Globus pallidus (tissue), 1 donor: ENCODE measurements around the gene RABL6.
"Not testable (repeated sequence)": the region's sequence is repeated elsewhere in the genome, so short reads cannot be mapped to it uniquely, and the experiment has no call there.

Source experiments
- DNase-seq: peaks from one replicate; pipeline ENCODE4 v3.0.0-alpha.2; 2015; ENCODE audit warnings: low spot score

The RABL6 gene

GRCh38 chr9:136882109-136882946 is 74.6 kb downstream of the RABL6 start:
- no peak for DNase-seq

- DNase-seq = not testable (repeated sequence)
Observed at GRCh38 chr9:136882947-136883283, 75.2 kb downstream of the RABL6 start.

DNA sequence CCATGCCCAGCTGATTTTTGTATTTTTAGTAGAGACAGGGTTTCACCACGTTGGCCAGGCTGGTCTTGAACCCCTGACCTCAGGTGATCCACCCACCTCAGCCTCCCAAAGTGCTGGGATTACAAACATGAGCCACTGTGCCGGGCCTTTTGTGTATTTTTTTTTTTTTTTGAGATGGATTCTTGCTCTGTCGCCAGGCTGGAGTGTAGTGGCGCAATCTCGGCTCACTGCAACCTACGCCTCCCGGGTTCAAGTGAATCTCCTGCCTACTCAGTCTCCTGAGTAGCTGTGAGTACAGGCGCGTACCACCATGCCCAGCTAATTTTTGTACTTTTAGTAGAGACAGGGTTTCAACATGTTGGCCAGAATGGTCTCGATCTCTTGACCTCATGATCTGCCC is 75.9 kb downstream of the RABL6 start:
- not testable (repeated sequence) for DNase-seq

- DNase-seq = peak; percentile 97
Observed at GRCh38 chr9:136885950-136886578, 78.3 kb downstream of the RABL6 start, which contains the start of gene TRAF2. TRAF2 (plus strand) TSS chr9:136886516; CDS start chr9:136898741, 12,225 bp downstream.

DNA sequence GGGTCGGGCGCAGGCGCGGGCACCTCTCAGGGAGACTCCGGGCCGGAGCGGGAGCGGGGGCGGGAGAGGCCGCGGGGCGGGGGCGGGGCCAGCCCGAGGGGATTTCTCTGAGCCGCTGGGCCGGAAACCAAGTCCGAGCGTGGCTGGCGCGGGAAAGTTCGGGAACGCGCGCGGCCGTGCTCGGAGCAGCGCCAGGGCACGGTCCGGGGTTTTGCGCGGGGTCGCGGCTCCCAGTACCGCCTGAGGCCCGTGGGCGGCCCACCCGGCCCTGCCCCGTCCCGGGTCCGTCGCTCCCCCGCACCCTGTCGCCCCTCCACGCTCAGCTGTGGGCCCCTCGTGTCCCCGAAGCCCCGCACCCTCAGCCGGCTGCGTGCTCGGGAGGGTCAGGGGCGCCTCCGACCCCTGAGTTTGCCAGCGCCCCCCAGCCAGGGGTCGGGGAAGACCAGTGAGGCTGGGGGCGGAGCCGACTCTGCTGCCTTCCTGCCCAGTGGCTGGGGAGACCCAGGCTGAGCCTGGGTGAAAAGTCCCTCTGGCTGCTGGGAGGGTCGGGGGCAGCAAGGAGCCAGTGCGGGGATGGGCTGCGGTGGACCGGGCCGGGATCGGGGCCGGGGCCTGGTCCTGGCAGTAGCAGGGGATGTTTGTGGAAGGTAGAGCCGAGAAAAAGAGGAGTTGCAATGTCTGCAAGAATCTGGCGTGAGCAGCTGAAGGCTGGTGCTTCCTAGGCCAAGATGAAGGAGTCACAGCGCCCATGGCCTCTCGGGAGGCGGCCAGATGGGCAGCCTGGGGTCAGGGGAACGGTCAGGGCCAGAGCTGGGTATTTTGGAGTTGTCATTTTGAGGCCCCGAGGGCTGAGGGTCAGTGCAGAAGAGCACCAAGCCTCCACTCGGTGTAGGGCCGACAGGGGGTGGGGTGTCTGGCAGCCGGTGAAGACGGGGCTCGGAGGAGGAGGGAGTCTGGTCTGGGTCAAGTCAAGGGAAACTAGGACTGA is 79.2 kb downstream of the RABL6 start:
- no peak for DNase-seq

- no peak for DNase-seq
Observed at GRCh38 chr9:136888454-136888853, 80.7 kb downstream of the RABL6 start.

DNA sequence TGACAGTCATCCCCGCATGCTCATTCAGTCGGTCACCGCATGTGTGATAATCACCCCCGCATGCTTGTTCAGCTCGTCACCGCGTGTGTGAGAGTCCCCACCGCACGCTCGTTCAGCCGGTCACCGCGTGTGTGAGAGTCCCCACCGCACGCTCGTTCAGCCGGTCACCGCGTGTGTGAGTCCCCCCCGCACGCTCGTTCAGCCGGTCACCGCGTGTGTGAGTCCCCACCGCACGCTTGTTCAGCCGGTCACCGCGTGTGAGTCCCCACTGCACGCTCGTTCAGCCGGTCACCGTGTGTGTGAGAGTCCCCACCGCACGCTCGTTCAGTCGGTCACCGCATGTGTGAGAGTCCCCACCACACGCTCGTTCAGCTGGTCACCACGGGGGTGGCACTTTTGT is 82.1 kb downstream of the RABL6 start:
- no peak for DNase-seq

GRCh38 chr9:136890661-136891060 is 82.9 kb downstream of the RABL6 start:
- no peak for DNase-seq
